GM18526 (cell line): ENCODE results near the gene CNTNAP5.

Source experiments
- POLR2A ChIP-seq: IDR thresholded peaks from 3 replicates; pipeline ENCODE4 v1.6.1; 2011; ENCODE audit not compliant: insufficient read length; ENCODE audit errors: extremely low read depth

The CNTNAP5 gene

DNA sequence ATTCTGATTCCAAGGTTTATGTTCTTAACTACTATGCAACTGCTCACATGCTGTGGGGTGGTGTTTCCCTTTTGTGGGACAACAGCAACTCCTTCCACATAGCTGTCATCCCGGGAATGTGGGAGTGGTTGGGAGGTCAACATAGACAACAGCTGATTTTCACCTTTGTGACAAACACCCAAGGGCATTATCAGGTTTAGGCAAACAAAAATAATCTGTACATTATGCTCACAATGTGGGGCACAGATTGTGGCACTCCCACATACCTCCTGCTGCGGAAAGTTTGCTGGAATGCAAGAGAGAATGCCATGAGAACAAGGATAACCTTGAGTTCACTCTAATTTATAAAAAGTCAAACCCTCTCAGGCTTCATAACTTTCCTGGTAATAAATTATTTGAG, 582.6 kb downstream of the CNTNAP5 start:
- no peak for TF ChIP-seq POLR2A

DNA sequence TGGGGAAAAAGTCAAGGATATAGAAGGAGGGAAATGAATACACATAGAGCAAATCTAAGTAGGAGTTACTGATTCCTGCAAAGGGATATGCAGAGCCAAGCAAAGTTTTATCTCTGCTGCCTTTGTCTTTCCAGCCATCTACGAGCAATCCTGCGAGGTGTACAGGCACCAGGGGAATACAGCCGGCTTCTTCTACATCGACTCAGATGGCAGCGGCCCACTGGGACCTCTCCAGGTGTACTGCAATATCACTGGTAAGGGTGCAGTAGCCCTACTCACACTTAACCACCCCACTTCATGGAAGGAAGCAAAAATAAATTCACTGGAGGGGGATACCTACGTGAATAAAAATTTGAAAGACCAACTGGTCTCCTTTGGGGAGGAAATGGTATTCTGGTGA, 584.6 kb downstream of the CNTNAP5 start:
- TF ChIP-seq POLR2A, result no peak

DNA sequence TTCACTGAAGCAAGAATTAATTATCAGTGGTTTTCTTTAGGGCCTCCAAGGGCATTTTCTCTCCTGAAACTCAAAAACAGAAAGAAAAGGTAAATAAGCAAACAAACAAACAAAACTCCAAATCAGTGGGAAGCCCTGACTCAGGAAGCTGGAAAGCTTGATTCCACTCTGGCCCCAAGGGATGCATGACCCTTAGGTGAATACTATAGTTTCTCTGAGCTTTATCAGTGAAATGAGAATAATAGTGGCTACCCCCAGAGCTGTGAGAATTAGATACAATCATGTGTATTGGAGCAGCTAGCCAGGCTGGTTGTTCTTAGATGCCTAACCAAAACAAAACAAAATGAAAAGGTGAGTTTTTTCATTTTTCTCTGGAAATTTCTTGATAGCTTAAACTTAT, 585.1 kb downstream of the CNTNAP5 start:
- no peak for TF ChIP-seq POLR2A

DNA sequence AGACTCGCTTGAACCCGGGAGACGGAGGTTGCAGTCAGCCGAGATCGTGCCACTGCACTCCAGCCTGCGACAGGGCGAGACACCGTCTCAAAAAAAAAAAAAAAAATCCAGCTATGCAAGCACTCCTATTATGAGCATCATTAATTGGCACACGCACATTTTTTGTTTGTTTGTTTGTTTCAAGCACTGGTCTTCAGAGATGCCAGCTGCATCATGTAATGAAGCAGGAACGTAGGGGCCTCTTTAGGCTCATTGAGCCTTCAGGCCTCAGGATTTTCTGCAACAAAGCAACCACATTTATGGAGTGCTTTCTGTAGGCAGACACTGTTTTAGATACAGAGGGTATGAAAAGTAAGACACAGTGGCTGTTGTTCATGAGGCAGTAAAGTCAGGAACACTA, 585.8 kb downstream of the CNTNAP5 start:
- no peak for TF ChIP-seq POLR2A

DNA sequence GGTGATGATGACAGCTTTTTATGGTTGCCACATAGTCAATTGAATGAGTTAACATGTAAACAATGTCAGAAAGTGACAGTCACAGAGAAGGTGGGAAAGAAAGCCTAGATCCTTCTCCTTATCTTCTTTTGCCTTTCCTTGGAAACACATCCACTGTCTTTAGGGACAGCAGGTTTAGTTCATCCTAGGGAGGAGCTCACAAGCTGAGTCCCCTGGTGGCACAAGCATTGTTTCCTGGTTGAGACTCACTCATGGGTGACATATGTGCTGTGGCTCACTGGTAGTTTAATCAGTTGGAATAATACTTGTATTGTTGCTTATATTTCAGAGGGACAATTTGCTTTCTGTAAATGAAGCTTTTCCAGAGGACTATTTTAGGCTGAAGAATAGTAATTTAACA, 598.5 kb downstream of the CNTNAP5 start:
- no peak for TF ChIP-seq POLR2A

DNA sequence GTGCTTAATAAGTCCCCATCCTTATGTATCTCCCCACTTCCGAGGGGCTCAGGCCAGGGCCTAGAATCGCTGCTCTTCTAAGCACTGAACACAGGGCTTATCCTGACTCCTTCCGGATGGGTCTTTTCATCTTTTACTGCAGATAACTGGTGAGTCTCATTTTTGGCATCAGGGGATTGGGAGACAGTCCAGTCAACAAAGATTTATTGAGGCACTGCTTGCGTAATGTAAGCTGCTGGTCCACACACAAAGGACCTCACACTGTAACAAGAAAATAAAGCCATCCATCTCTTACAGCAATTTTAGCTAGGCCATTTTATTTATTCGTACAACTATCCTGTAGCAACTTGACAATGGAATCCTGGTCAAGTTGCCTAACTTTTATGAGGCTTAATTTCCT, 600.5 kb downstream of the CNTNAP5 start:
- TF ChIP-seq POLR2A, result no peak

DNA sequence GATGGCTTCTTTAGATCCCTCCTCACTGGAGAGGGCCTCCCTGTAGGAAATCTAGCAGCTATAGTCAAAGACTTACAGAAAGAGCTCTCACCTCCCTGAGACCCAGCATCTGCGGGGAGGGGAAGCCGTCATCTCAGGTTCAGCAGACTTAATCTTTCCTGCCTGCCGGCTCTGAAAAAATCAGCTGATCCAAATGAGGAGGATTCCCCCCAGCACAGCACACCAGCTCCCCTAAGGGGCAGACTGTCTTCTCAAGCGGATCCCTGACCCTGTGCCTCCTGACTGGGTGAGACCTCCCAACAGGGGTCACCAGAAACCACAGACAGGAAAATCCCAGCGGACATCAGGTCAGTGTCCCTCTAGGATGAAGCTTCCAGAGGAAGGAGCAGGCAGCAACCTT, 601.9 kb downstream of the CNTNAP5 start:
- TF ChIP-seq POLR2A, result no peak

- TF ChIP-seq POLR2A, result no peak
These were observed 608.7 kb downstream of the CNTNAP5 start for GRCh38 chr2:124633812-124634211.

DNA sequence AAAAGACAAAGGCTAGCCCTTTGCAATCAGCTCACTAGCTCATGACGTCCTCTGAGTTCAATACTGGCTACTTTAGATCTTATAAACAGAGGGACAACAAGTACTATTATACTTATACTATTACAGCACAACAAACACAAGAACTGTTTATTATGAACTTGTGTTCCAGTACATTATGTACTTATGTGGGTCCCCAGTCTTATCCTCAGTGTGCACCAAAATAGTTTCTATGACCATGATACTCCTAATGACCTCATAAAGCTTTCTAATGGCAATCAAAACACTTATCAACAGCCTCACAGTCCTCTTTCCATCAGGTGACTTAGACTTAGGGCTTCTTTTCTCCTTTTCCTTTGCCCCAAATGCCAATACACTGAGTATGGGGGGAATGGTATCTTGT, 614.4 kb downstream of the CNTNAP5 start:
- TF ChIP-seq POLR2A, result no peak

DNA sequence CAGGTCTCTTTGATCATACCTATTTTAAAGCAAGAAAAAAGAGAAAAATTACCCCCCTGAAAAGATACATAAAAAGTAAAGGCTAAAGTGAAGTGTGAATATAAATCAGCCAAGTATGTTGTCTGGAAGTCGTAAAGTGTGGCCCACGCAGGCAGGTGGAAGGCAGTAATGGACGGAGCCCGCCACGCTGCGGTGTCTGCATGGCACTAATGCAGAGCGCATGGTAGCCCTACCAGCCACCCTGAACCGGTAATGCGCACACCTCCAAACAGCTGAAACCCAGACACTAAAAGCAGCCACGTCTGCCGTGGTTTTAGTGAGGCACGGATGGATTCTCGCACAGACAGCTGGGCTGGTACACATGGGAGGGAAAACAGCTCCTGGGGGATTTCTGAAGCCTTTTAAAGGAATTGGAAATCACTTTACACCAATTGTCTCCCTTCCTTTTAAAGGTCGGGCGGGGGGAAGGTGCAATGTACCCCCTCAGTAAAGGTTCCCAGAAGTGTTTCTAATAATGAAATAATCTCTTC, 615.2 kb downstream of the CNTNAP5 start:
- no peak for TF ChIP-seq POLR2A

- TF ChIP-seq POLR2A, result no peak
These were observed 621.2 kb downstream of the CNTNAP5 start for GRCh38 chr2:124646166-124646815.

DNA sequence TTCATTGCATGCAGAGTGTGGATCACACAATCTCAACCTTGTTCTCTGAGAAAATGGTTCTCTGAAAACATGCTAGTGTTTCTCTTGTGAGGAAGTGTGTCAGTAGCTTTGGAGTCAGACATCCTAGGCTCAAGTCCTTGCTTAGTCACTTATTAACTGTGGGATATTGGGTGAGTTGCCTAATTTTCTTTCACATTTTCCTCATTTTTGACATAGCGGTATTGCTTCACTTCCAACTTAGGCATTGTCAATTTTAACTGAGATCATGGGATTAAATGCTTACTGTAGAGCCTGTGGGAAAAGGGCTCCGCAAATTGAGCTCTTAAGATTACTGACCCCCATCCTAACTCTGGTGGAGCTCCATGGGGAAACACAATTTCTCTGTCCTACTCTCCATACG, 622.2 kb downstream of the CNTNAP5 start:
- no peak for TF ChIP-seq POLR2A

DNA sequence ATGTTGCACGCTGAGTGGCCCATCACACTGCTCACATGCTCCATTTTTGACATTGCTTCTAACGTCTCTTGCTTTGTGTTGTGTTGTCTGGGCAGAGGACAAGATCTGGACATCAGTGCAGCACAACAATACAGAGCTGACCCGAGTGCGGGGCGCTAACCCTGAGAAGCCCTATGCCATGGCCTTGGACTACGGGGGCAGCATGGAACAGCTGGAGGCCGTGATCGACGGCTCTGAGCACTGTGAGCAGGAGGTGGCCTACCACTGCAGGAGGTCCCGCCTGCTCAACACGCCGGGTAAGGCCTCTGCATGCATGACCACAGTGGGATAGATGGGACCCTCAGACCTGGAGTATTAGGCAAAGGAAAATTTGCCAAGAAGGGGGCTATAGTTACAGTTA, 622.6 kb downstream of the CNTNAP5 start:
- TF ChIP-seq POLR2A, result no peak

DNA sequence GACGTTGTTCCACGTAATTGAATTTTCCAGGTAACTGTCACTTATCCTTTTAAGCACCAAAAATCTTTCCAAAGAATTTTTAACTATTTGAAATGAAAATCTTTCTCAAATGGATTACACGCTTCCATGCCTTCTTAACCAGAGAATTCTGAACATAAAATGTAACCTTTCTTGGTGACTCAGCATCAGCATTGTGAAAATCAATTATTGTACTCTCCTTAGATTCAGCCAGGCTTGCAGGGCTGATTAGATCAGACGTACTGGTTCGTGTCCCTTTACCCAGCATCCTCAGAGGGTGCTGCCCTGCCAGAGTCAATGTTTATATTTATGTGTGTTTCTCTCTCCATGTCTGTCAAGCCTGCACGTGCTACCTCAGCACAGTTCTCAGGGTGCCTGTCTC, 623.9 kb downstream of the CNTNAP5 start:
- TF ChIP-seq POLR2A, result no peak

DNA sequence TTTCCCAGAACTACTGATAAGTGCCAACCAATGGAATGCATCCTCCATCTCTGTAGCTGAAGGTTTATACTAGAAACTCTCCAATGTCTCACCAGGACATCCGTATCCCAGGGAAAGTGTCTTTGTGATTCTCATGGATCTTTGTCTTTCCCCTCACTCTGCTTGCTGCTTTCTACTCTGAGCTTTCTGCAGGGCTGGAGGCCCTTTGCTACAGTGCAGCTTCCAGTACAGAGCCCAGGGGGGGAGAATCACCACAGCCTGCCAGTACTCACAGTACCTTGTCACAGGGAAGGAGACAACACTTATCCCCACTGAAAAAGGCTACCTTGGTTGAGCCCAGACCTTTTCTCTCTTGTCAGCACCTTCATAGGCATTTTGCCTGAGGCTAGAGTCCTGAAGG, 627.0 kb downstream of the CNTNAP5 start:
- TF ChIP-seq POLR2A, result no peak

DNA sequence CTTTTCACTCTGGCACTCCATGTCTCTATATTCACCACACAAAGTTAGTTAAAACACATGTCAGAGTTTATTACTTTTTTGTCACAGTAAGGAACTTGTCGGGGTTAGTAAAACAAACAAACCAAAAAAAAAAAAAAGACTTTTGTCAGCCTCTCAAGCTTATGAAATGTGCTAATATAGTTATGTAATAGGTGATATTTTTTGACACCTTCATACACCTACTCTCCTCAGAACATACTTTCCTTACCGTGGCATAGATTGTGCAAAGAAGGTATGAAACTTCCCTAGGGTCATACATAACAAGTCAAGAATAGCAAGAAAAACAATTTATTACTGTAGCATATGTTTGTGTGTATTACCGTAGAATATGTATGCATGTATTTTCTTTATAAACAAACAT, 633.3 kb downstream of the CNTNAP5 start:
- TF ChIP-seq POLR2A, result no peak

- TF ChIP-seq POLR2A, result no peak
These were observed 636.5 kb downstream of the CNTNAP5 start for GRCh38 chr2:124661558-124661957.

GRCh38 chr2:124662946-124663644, 638.0 kb downstream of the CNTNAP5 start:
- TF ChIP-seq POLR2A, result no peak

DNA sequence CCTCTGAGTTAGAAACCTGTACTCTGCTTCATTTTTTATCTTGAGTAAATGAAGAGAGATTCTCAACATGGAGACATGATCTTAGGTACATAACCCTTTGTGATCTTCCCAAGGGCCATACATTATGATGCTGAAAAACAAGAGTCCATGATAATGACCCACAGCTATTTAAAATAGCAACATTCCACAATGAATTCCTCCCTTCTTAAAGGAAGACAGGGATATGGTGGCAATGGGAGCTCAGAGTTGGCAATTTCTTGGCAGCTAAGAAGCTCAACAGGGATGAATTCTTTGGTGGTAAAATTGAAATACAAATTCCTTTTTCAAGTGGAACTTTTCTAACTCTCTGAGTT, 638.5 kb downstream of the CNTNAP5 start:
- TF ChIP-seq POLR2A, result no peak
